Endothelial cell of umbilical vein (primary cell): Measurements from ENCODE around the gene CDYL. TPM values are rescaled to one million over a fixed set of nuclear protein-coding genes. Genes with fewer than 3 reads are reported as not detected.

Experiments
- BruUV-seq: library from RNA; stranded (reverse); fragments of 400-500 nt; replicated peaks from 2 replicates; lab custom pipeline; 2021; lab: Mats Ljungman, UMichigan
- CTCF ChIA-PET: fragments of 300-600, 350-600 bp; sonication (Branson Sonifier 250); formaldehyde crosslinking; loops from one replicate; lab custom pipeline; 2021; ENCODE audit warnings: antibody characterized with exemption, inconsistent platforms; lab: Charles Lee
- POLR2A ChIA-PET: fragments of 300-600, 350-600 bp; sonication (Branson Sonifier 250); formaldehyde crosslinking; loops from one replicate; lab custom pipeline; 2021; ENCODE audit warnings: antibody characterized with exemption, inconsistent platforms; lab: Charles Lee
- DNase-seq: peaks from one replicate; pipeline ENCODE4 v3.0.0-alpha.2; 2011; ENCODE audit warnings: low read depth, low spot score
- FAIRE-seq: peaks from 2 replicates; lab custom pipeline; 2011; peaks lifted over from hg19 to GRCh38; lab: Jason Lieb, UNC
- H2AFZ ChIP-seq: 2 replicates; pipeline ENCODE4 v1.6.0; 2012; ENCODE audit warnings: low read depth, low read length, control low read depth, inconsistent platforms
- H3K27ac ChIP-seq: 2 replicates; pipeline ENCODE4 v1.5.1; 2011; ENCODE audit warnings: low read depth, mild to moderate bottlenecking, control low read depth, low read length, moderate library complexity; ENCODE audit not compliant: insufficient read depth
- H3K27me3 ChIP-seq, 2 experiments: 2 replicates each; pipeline versions ENCODE4 v1.6.0 to v1.6.1; 2011; ENCODE audit warnings: low read length in 2 of 2, mixed read lengths in 1 of 2; ENCODE audit not compliant: control insufficient read depth in 2 of 2, insufficient read depth in 2 of 2
- H3K36me3 ChIP-seq, 2 experiments: 2 replicates in 1 of 2; 3 replicates in 1 of 2; pipeline ENCODE4 v1.5.1; 2011; ENCODE audit warnings: low read length in 2 of 2, mild to moderate bottlenecking in 1 of 2, moderate library complexity in 1 of 2; ENCODE audit not compliant: control insufficient read depth in 2 of 2, insufficient read depth in 2 of 2; ENCODE audit errors: extremely low read depth in 1 of 2
- H3K4me1 ChIP-seq: 3 replicates; pipeline ENCODE4 v1.5.1; 2011; ENCODE audit warnings: mild to moderate bottlenecking, low read length; ENCODE audit not compliant: control insufficient read depth, insufficient read depth; ENCODE audit errors: extremely low read depth
- H3K4me2 ChIP-seq: 2 replicates; pipeline ENCODE4 v1.6.1; 2011; ENCODE audit warnings: low read length, control low read depth, mixed read lengths; ENCODE audit not compliant: insufficient read depth
- H3K4me3 ChIP-seq, 3 experiments: fragments of 200-600 bp in 1 of 3; sonication (generic), shearing (Covaris generic) in 1 of 3; replicated peaks in 1 of 3; 2 replicates each; pipeline ENCODE4 v1.5.1; 2011 to 2016; ENCODE audit warnings: control low read depth in 3 of 3, low read length in 3 of 3, mild to moderate bottlenecking in 2 of 3, inconsistent platforms in 1 of 3, low read depth in 1 of 3, moderate library complexity in 1 of 3; ENCODE audit not compliant: insufficient read depth in 1 of 3
- H3K79me2 ChIP-seq: 2 replicates; pipeline ENCODE4 v1.6.0; 2012; ENCODE audit warnings: low read length, inconsistent platforms; ENCODE audit not compliant: control insufficient read depth, insufficient read depth
- H3K9ac ChIP-seq: replicated peaks from 2 replicates; pipeline ENCODE3; 2011; ENCODE audit warnings: low read length, control low read depth; ENCODE audit not compliant: insufficient read depth; ENCODE audit errors: extremely low read depth
- H3K9me1 ChIP-seq: replicated peaks from 3 replicates; pipeline ENCODE4 v1.6.0; 2011; ENCODE audit warnings: mild to moderate bottlenecking, low read length; ENCODE audit not compliant: control insufficient read depth, insufficient read depth; ENCODE audit errors: extremely low read depth
- H3K9me3 ChIP-seq: replicated peaks from 2 replicates; pipeline ENCODE4 v1.5.1; 2012; ENCODE audit warnings: low read length, inconsistent platforms; ENCODE audit not compliant: control insufficient read depth, insufficient read depth
- H4K20me1 ChIP-seq: replicated peaks from 2 replicates; pipeline ENCODE3; 2011; ENCODE audit warnings: mild to moderate bottlenecking, low read length; ENCODE audit not compliant: control insufficient read depth, insufficient read depth; ENCODE audit errors: extremely low read depth
- EZH2 ChIP-seq: IDR thresholded peaks from 2 replicates; pipeline ENCODE4 v1.6.1; 2012; ENCODE audit warnings: borderline replicate concordance, low read depth, mild to moderate bottlenecking, moderate library complexity, low read length, inconsistent platforms; ENCODE audit not compliant: severe bottlenecking
- FOS ChIP-seq: IDR thresholded peaks from 2 replicates; pipeline ENCODE4 v1.6.1; 2011; ENCODE audit warnings: mild to moderate bottlenecking, low read length, moderate library complexity, borderline replicate concordance; ENCODE audit not compliant: insufficient read depth
- GATA2 ChIP-seq: IDR thresholded peaks from 2 replicates; pipeline ENCODE4 v1.7.0; 2011; ENCODE audit warnings: low read depth, mild to moderate bottlenecking, moderate library complexity, mixed read lengths, low read length; ENCODE audit not compliant: insufficient read length, insufficient read depth
- JUN ChIP-seq: IDR thresholded peaks from 2 replicates; pipeline ENCODE4 v1.6.1; 2011; ENCODE audit warnings: borderline replicate concordance, low read depth; ENCODE audit not compliant: insufficient read length, insufficient read depth
- MYC ChIP-seq: IDR thresholded peaks from one replicate; pipeline ENCODE4 v1.6.1; 2011; ENCODE audit warnings: mild to moderate bottlenecking, low read depth, low read length
- POLR2A ChIP-seq: IDR thresholded peaks from 2 replicates; pipeline ENCODE4 v1.6.1; 2012; ENCODE audit warnings: low read depth, mild to moderate bottlenecking, control low read depth, low read length
- POLR2AphosphoS5 ChIP-seq: IDR thresholded peaks from 2 replicates; pipeline ENCODE4 v1.6.1; 2012; ENCODE audit warnings: low read depth, mild to moderate bottlenecking, control low read depth, low read length, moderate library complexity; ENCODE audit not compliant: insufficient read depth
- dilution Hi-C: fragments of 300-500 bp; cut with MboI; formaldehyde crosslinking; loops from one replicate; pipeline ENCODE4 v1.15.0; 2019; ENCODE audit warnings: low sequenced_read_pairs; ENCODE audit not compliant: extremely low pct_ligation_motif_present
- intact Hi-C: fragments of 100-400 bp; cut with micrococcal nuclease; formaldehyde crosslinking; loops from one replicate; pipeline ENCODE4 v1.10.0; 2022
- polyA plus RNA-seq, 4 experiments: library from polyadenylated mRNA; depleted of rRNA in 3 of 4; stranded (reverse) in 3 of 4; unstranded in 1 of 4; fragments of >200 nt; gene quantifications; 2 replicates each; pipeline versions ENCODE4 v1.2.1 to v1.2.3, GENCODE V29; 2011 to 2012; ENCODE audit warnings: missing spikeins in 1 of 4
- total RNA-seq: library from RNA; stranded (reverse); gene quantifications from 2 replicates; pipeline ENCODE4 v1.2.3, GENCODE V29; 2021
- TF ChIP-seq, protein P1 (sequence below), 2 donors: IDR thresholded peaks; 1 replicate in 1 of 2; 2 replicates in 1 of 2; pipeline ENCODE4 v1.5.1; 2011; ENCODE audit warnings: low read length in 2 of 2, mild to moderate bottlenecking in 2 of 2, moderate library complexity in 2 of 2, control low read depth in 1 of 2, inconsistent platforms in 1 of 2, low read depth in 1 of 2; ENCODE audit not compliant: insufficient read depth in 1 of 2; ENCODE audit errors: extremely low read depth in 1 of 2
- TF ChIP-seq, protein P2 (sequence below): IDR thresholded peaks from 2 replicates; pipeline ENCODE4 v1.6.1; 2011; ENCODE audit not compliant: insufficient read depth, insufficient read length

Gene CDYL
- total and polyA plus RNA-seq, 2 donors (not counting 3 experiments of a cell fraction or from before 2014, with no cell fraction given) = 10.2 to 35.6 TPM

DNA sequence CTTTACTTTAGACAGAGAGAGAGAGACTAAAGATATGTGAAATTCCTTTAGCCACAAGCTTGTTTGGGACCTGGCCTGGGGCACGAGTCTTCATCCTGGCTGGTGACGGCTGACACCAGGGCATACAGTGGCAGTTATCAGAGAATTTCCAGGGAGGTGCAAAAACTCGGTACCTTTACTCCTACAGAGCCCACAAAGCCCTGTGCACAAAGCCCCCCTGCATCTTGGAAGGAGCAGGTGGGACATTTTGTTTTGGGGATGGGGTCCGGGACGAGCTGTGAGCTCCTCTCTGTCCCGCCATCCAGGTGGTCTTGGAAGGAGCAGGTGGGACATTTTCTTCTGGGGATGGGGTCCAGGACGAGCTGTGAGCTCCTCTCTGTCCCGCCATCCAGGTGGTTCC is 198.8 kb downstream of the CDYL start:
- no peak for FAIRE-seq

DNA sequence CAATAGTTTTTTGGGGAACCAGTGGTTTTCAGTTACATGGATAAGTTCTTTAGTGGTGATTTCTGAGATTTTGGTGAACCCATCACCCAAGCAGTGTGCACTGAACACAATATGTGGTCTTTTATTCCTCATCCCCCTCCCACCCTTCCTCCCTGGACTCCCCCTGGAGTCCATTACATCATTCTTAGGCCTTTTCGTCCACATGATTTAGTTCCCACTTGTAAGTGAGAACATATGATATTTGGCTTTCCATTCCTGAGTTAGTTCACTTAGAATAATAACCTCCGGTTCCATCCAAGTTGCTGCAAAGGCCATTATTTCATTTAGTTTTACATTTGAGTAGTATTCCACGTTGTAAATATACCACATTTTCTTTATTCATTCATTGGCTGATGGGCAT is 199.3 kb downstream of the CDYL start:
- Histone ChIP-seq H3K79me2 (no peaks in the 10 kb centered on the region), H3K27ac (no peak overlapping the region), H3K9ac (no peak overlapping the region), H2AFZ (no peak overlapping the region), H4K20me1 (no peaks in the 10 kb centered on the region), H3K9me3 (no peaks in the 10 kb centered on the region), H3K9me1 (no peaks in the 10 kb centered on the region), H3K4me1 (no peaks in the 10 kb centered on the region), H3K4me3 (no peak overlapping the region), H3K4me2 (no peak overlapping the region), H3K27me3 (peaks cover 8 to 12% of the 10 kb centered on the region in 2 experiments), H3K36me3 (no peaks in the 10 kb centered on the region)
- FAIRE-seq = no peak
- dilution Hi-C loops = no loop called here
- intact Hi-C loops = no loop called here
- CTCF ChIA-PET = no interaction called here
- BruUV-seq = no TSS peak
- DNase-seq = no peak
- TF ChIP-seq POLR2A (no peak), FOS (no peak), JUN (no peak), POLR2AphosphoS5 (no peak), MYC (no peak), EZH2 (no peak), GATA2 (no peak)
- TF ChIP-seq, protein P1, sequence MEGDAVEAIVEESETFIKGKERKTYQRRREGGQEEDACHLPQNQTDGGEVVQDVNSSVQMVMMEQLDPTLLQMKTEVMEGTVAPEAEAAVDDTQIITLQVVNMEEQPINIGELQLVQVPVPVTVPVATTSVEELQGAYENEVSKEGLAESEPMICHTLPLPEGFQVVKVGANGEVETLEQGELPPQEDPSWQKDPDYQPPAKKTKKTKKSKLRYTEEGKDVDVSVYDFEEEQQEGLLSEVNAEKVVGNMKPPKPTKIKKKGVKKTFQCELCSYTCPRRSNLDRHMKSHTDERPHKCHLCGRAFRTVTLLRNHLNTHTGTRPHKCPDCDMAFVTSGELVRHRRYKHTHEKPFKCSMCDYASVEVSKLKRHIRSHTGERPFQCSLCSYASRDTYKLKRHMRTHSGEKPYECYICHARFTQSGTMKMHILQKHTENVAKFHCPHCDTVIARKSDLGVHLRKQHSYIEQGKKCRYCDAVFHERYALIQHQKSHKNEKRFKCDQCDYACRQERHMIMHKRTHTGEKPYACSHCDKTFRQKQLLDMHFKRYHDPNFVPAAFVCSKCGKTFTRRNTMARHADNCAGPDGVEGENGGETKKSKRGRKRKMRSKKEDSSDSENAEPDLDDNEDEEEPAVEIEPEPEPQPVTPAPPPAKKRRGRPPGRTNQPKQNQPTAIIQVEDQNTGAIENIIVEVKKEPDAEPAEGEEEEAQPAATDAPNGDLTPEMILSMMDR (IDR thresholded peaks at IDR 0.05; ENCODE audit: extremely low read depth in 1 of 2, insufficient read depth in 1 of 2, low read depth in 1 of 2, low read length in 2 of 2) = no peak
- TF ChIP-seq, protein P2, sequence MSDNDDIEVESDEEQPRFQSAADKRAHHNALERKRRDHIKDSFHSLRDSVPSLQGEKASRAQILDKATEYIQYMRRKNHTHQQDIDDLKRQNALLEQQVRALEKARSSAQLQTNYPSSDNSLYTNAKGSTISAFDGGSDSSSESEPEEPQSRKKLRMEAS = no peak
- POLR2A ChIA-PET = no interaction called here

More for the DNA sequence above, 198.8 kb downstream of the CDYL start:
- H3K4me2 ChIP-seq = no peak overlapping the region
- no TSS peak for BruUV-seq
- TF ChIP-seq, protein P1 (IDR thresholded peaks at IDR 0.05; ENCODE audit: extremely low read depth in 1 of 2, insufficient read depth in 1 of 2, low read depth in 1 of 2, low read length in 2 of 2) = no peak
- TF ChIP-seq MYC (no peak), POLR2AphosphoS5 (no peak), FOS (no peak)
- TF ChIP-seq, protein P2 = no peak
- intact Hi-C loops = no loop called here
- POLR2A ChIA-PET = no interaction called here
- H3K4me1 ChIP-seq = no peaks in the 10 kb centered on the region
- no peak overlapping the region for H3K27ac ChIP-seq
- no peaks in the 10 kb centered on the region for H3K36me3 ChIP-seq
- H3K4me3 ChIP-seq = no peak overlapping the region
- H3K79me2 ChIP-seq = no peaks in the 10 kb centered on the region
- dilution Hi-C loops = no loop called here
- no peak for DNase-seq
- CTCF ChIA-PET = no interaction called here
- H3K27me3 ChIP-seq = peaks cover 8 to 12% of the 10 kb centered on the region in 2 experiments
- H3K9me3 ChIP-seq = no peaks in the 10 kb centered on the region
- H2AFZ ChIP-seq = no peak overlapping the region
- H3K9ac ChIP-seq = no peak overlapping the region
- no peaks in the 10 kb centered on the region for H3K9me1 ChIP-seq
- no peaks in the 10 kb centered on the region for H4K20me1 ChIP-seq
